Measurements from ENCODE around the gene PLCB1.

GRCh38 chr20:8299921-8300320 lies 167.9 kb downstream of the PLCB1 start:
- TF ChIP-seq EZH2 (IDR thresholded peaks at IDR 0.05; ENCODE audit: borderline replicate concordance, low read length) (no peak), CTCF (conservative IDR thresholded peaks at IDR 0.05 in 1 of 2, IDR thresholded peaks at IDR 0.05 in 1 of 2; ENCODE audit: extremely low read depth in 1 of 2, insufficient read depth in 1 of 2, low read depth in 1 of 2, low read length in 2 of 2) (no peak)
